GM18498 (cell line): ENCODE data around the gene ANKRD37.

Experiments used
- ATAC-seq: cut with Tn5 transposase; IDR thresholded peaks from one replicate; pipeline ENCODE4 v1.9.1; 2021; ENCODE audit warnings: mild to moderate bottlenecking, moderate library complexity; ENCODE audit not compliant: unreplicated experiment

ANKRD37 gene

GRCh38 chr4:185412412-185412811 lies 15.8 kb downstream of the ANKRD37 start:
- no peak for ATAC-seq

- no peak for ATAC-seq
These were observed 20.3 kb downstream of the ANKRD37 start for GRCh38 chr4:185416955-185417354.

GRCh38 chr4:185421366-185422124 lies 24.9 kb downstream of the ANKRD37 start:
- ATAC-seq, result no peak

- peak; percentile 2 for ATAC-seq
These were observed 28.4 kb downstream of the ANKRD37 start for GRCh38 chr4:185424905-185425646.

GRCh38 chr4:185425647-185426352 lies 29.2 kb downstream of the ANKRD37 start, which contains the start of gene UFSP2:
Gene UFSP2, minus strand, starts transcription at chr4:185425964. Its CDS starts 96 bp downstream, at chr4:185425868.
- ATAC-seq, result peak; percentile 96

GRCh38 chr4:185426960-185427688 lies 30.5 kb downstream of the ANKRD37 start:
- no peak for ATAC-seq

- ATAC-seq, result no peak
These were observed 33.0 kb downstream of the ANKRD37 start for GRCh38 chr4:185429660-185430059.

GRCh38 chr4:185435466-185435865 lies 38.8 kb downstream of the ANKRD37 start:
- no peak for ATAC-seq

- ATAC-seq, result no peak
These were observed 41.2 kb downstream of the ANKRD37 start for GRCh38 chr4:185437809-185438208.

GRCh38 chr4:185441479-185441878 lies 44.8 kb downstream of the ANKRD37 start:
- ATAC-seq, result no peak

- ATAC-seq, result no peak
These were observed 48.6 kb downstream of the ANKRD37 start for GRCh38 chr4:185445209-185445608.
